Inferior parietal cortex (tissue), 1 donor: ENCODE results near the gene FCHO1.

Experiments used
- DNase-seq: peaks from one replicate; pipeline ENCODE4 v3.0.0-alpha.2; 2016; ENCODE audit errors: extremely low spot score

The FCHO1 gene

GRCh38 chr19:17751103-17751911 lies at the start of gene FCHO1:
FCHO1 (plus strand) TSS chr19:17751477; CDS start chr19:17755165, 3,688 bp downstream.
- DNase-seq: no peak

GRCh38 chr19:17703824-17704463 lies 47.3 kb upstream of the FCHO1 start:
- DNase-seq: peak; percentile 65

GRCh38 chr19:17706750-17707181 lies 44.5 kb upstream of the FCHO1 start:
- DNase-seq: no peak

DNA sequence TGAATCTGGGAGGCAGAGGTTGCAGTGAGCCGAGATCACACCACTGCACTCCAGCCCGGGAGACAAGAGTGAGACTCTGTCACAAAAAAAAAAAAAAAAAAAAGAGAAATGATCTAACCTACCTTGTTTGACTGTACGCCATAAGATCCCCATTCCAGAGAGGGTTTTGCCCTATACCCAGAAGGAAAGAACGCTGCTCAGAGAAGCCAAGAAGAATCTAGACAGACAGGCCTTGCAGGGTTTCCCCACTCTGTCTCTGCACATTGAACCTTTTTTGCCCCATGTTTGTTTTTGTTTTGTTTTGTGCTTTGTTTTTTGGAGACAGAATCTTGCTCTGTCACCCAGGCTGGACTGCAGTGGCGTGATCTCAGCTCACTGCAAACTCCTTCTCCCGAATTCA lies 39.4 kb upstream of the FCHO1 start:
- no peak for DNase-seq

GRCh38 chr19:17716309-17716929 lies 34.9 kb upstream of the FCHO1 start:
- no peak for DNase-seq

DNA sequence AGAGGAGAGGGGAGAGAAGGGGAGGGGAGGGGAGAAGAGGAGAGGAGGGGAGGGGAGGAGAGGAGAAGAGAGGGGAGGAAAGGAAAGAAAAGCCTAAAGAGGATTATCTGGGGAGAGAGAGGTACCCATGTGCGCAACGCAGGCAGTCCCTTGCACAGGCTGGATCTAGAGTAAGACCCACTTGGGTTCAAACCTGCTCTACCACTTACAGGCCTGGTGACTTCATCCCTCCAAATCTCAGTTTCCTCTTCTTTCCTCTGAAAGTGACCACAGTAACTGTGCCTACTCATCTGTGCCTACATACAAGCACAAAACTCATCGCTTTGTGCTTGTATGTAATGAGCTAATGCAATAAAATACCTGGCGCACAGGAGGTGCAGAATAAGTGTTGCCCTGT lies 32.7 kb upstream of the FCHO1 start:
- no peak for DNase-seq

DNA sequence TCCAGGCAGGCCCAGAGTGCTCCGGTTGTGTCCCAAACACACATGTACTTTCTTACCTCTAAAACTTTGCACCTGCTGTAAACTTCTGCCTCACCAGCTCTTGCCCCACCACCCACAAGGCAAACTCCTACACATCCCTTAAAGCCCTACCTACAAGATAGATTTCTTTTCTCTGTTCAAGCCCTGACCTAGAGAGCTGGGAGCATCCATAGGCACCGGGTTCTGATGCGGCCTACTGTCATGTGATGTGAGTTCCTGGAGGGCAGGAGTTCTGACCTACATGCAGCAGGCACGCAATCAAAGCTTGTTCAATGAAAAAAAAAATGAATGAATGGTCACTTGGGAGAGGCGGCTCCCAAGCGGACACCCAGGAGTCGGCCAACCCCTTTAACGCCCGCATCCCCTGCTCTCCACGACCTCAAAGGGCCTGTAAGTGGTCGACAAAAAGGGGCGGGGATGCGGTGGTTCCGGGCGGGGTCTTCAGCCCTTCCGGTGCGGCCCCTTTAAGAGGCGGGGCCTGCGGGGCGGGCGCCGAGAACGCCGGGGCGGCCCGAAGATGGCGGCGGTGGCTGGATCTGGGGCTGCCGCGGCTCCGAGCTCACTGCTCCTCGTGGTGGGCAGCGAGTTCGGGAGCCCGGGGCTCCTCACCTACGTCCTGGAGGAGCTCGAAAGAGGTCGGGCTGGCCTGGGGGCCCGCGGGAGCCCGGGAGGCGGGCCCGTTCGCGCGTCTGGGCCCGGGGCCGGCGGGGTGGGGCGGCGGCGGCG lies 32.1 kb upstream of the FCHO1 start, which contains the start of gene MAP1S:
TSS of gene MAP1S (plus strand) at position 534 of the 765 bp plus-strand sequence. CDS start at position 557, 23 bp downstream.
- peak; percentile 51 for DNase-seq

GRCh38 chr19:17719730-17720400 lies 31.4 kb upstream of the FCHO1 start:
- DNase-seq: no peak

DNA sequence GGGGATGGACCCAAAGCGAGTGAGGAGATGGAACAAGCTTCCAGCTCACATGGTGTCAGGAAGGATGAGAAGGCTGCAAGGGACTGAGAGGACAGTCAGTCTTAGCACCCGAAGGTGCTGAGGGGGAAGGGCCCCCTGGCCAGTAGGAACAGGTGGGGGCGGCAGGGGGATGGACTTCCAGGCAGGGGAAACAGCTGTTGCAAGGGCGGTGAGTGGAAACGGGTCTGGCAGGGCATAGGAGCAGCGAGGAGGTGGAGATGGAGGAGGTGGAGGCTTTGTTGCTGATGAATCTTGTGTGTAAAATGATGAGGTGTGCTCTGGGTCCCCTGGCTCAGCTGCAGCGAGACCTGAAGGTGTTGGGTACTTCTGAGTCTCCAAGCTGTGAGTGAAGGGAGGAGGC lies 30.8 kb upstream of the FCHO1 start:
- DNase-seq: no peak

- no peak for DNase-seq
Measured at GRCh38 chr19:17721111-17721628, 30.1 kb upstream of the FCHO1 start.

- DNase-seq: no peak
Measured at GRCh38 chr19:17721821-17722220, 29.5 kb upstream of the FCHO1 start.

GRCh38 chr19:17722655-17723240 lies 28.5 kb upstream of the FCHO1 start:
- DNase-seq: no peak

DNA sequence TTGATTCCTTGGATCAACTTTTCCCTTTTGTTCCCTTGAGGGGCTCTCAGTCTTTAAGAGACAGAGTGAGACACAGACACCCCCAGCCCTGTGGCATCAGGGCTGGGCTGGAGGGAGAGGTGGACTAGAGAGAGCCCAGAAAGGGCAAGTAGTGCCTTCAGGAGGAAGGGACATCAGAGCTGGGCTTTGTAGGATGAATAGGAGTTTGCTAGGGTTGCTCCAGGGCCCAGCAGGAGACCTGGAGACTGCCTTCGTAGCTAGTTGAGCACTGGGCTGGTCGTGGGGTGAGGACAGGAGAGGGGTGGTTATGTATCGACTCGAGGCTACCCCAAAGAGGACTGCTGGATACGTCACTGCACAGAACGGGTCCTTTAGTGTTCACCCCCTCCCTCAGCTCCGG lies 26.6 kb upstream of the FCHO1 start:
- DNase-seq: no peak

- no peak for DNase-seq
Measured at GRCh38 chr19:17725422-17726078, 25.7 kb upstream of the FCHO1 start.

DNA sequence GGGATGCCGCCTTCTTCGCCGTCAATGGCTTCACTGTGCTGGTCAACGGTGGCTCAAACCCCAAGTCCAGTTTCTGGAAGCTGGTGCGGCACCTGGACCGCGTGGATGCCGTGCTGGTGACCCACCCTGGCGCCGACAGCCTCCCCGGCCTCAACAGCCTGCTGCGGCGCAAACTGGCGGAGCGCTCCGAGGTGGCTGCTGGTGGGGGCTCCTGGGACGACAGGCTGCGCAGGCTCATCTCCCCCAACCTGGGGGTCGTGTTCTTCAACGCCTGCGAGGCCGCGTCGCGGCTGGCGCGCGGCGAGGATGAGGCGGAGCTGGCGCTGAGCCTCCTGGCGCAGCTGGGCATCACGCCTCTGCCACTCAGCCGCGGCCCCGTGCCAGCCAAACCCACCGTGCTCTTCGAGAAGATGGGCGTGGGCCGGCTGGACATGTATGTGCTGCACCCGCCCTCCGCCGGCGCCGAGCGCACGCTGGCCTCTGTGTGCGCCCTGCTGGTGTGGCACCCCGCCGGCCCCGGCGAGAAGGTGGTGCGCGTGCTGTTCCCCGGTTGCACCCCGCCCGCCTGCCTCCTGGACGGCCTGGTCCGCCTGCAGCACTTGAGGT lies 25.0 kb upstream of the FCHO1 start:
- DNase-seq: no peak

DNA sequence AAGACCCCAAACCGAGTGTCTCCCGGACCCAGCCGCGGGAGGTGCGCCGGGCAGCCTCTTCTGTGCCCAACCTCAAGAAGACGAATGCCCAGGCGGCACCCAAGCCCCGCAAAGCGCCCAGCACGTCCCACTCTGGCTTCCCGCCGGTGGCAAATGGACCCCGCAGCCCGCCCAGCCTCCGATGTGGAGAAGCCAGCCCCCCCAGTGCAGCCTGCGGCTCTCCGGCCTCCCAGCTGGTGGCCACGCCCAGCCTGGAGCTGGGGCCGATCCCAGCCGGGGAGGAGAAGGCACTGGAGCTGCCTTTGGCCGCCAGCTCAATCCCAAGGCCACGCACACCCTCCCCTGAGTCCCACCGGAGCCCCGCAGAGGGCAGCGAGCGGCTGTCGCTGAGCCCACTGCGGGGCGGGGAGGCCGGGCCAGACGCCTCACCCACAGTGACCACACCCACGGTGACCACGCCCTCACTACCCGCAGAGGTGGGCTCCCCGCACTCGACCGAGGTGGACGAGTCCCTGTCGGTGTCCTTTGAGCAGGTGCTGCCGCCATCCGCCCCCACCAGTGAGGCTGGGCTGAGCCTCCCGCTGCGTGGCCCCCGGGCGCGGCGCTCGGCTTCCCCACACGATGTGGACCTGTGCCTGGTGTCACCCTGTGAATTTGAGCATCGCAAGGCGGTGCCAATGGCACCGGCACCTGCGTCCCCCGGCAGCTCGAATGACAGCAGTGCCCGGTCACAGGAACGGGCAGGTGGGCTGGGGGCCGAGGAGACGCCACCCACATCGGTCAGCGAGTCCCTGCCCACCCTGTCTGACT lies 24.1 kb upstream of the FCHO1 start:
- DNase-seq: no peak

- DNase-seq: no peak
Measured at GRCh38 chr19:17727843-17728242, 23.4 kb upstream of the FCHO1 start.

DNA sequence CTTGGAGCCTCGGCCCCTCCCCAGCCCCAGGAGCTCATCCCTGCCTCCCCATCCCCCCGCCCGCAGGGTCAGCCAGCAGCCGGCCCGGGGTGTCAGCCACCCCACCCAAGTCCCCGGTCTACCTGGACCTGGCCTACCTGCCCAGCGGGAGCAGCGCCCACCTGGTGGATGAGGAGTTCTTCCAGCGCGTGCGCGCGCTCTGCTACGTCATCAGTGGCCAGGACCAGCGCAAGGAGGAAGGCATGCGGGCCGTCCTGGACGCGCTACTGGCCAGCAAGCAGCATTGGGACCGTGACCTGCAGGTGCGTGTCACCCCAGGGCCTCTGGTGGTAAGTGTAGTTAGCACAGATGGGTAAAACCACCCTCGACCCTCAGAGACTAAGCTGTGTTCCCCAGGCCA lies 18.1 kb upstream of the FCHO1 start:
- DNase-seq: no peak

DNA sequence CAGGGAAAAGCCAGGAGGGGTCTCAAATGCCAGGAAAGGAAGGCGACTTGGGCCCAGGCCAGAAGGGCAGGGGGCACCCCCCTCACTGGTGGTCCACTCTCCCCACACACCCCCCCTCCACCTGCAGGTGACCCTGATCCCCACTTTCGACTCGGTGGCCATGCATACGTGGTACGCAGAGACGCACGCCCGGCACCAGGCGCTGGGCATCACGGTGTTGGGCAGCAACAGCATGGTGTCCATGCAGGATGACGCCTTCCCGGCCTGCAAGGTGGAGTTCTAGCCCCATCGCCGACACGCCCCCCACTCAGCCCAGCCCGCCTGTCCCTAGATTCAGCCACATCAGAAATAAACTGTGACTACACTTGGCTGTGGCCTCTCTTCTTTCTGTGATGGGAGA lies 17.1 kb upstream of the FCHO1 start:
- no peak for DNase-seq
